HG03060 (cell line): ENCODE data around the gene CDHR3.
"Not testable (repeated sequence)": the region's sequence is repeated elsewhere in the genome, so short reads cannot be mapped to it uniquely, and the experiment has no call there.

ENCODE experiments used
- ATAC-seq: cut with Tn5 transposase; IDR thresholded peaks from one replicate; pipeline ENCODE4 v1.9.1; 2021; ENCODE audit warnings: low read depth, moderate number of reproducible peaks; ENCODE audit not compliant: unreplicated experiment

The CDHR3 gene

GRCh38 chr7:105963038-105963667, at the start of gene CDHR3:
Gene CDHR3, plus strand, starts transcription at chr7:105963264. Its CDS starts 55 bp downstream, at chr7:105963319.
- no peak for ATAC-seq

- ATAC-seq = no peak
These were observed 49.1 kb upstream of the CDHR3 start for GRCh38 chr7:105913947-105914346.

GRCh38 chr7:105916603-105917002, 46.5 kb upstream of the CDHR3 start:
- no peak for ATAC-seq

GRCh38 chr7:105917659-105918058, 45.4 kb upstream of the CDHR3 start:
- ATAC-seq = no peak

- no peak for ATAC-seq
These were observed 42.3 kb upstream of the CDHR3 start for GRCh38 chr7:105920766-105921165.

GRCh38 chr7:105924945-105925344, 38.1 kb upstream of the CDHR3 start:
- no peak for ATAC-seq

GRCh38 chr7:105926131-105926530, 36.9 kb upstream of the CDHR3 start:
- ATAC-seq = no peak

- ATAC-seq = no peak
These were observed 31.9 kb upstream of the CDHR3 start for GRCh38 chr7:105931179-105931578.

- no peak for ATAC-seq
These were observed 30.1 kb upstream of the CDHR3 start for GRCh38 chr7:105932835-105933477.

GRCh38 chr7:105934572-105935185, 28.4 kb upstream of the CDHR3 start:
- ATAC-seq = no peak

- no peak for ATAC-seq
These were observed 27.8 kb upstream of the CDHR3 start for GRCh38 chr7:105935250-105935649.

- ATAC-seq = no peak
These were observed 25.7 kb upstream of the CDHR3 start for GRCh38 chr7:105937411-105937810.

- ATAC-seq = no peak
These were observed 23.0 kb upstream of the CDHR3 start for GRCh38 chr7:105940109-105940508.

- ATAC-seq = no peak
These were observed 21.5 kb upstream of the CDHR3 start for GRCh38 chr7:105941596-105941995.

GRCh38 chr7:105943486-105943885, 19.6 kb upstream of the CDHR3 start:
- no peak for ATAC-seq

- ATAC-seq = no peak
These were observed 17.2 kb upstream of the CDHR3 start for GRCh38 chr7:105945848-105946247.

- ATAC-seq = no peak
These were observed 11.5 kb upstream of the CDHR3 start for GRCh38 chr7:105951597-105951996.

- ATAC-seq = no peak
These were observed 10.0 kb upstream of the CDHR3 start for GRCh38 chr7:105952917-105953595.

- no peak for ATAC-seq
These were observed 8.4 kb upstream of the CDHR3 start for GRCh38 chr7:105954711-105955110.

- not testable (repeated sequence) for ATAC-seq
These were observed 7.2 kb upstream of the CDHR3 start for GRCh38 chr7:105955651-105956466.

GRCh38 chr7:105958012-105958411, 5.1 kb upstream of the CDHR3 start:
- ATAC-seq = no peak
